HEK293 (cell line): Measurements from ENCODE around the gene SYT5.
A peak's percentile ranks its signal among the peaks of the same experiment; 100 is the strongest.

Experiments
- CTCF ChIA-PET: fragments of 350-600 bp; formaldehyde crosslinking; extraction: SDS; loops from one replicate; lab custom pipeline; 2021; ENCODE audit warnings: antibody characterized with exemption; lab: Yijun Ruan, JAX
- POLR2A ChIA-PET: fragments of 300-600 bp; formaldehyde crosslinking; extraction: SDS; loops from one replicate; lab custom pipeline; 2020; ENCODE audit warnings: antibody characterized with exemption, inconsistent platforms; lab: Yijun Ruan, JAX
- H3K27ac ChIP-seq: fragments of 200-500 bp; sonication (Bioruptor generic); 2 replicates; pipeline ENCODE4 v1.5.1; 2014; ENCODE audit warnings: low read depth, low read length, control low read depth, inconsistent platforms; ENCODE audit errors: extremely low read depth
- H3K36me3 ChIP-seq, 2 experiments: fragments of 200-500 bp in 1 of 2; sonication (Bioruptor generic) in 1 of 2; 1 replicate in 1 of 2; 2 replicates in 1 of 2; pipeline ENCODE4 v1.5.1; 2014 to 2017; ENCODE audit warnings: inconsistent platforms in 2 of 2, low read length in 2 of 2; ENCODE audit not compliant: control insufficient read depth in 2 of 2, insufficient read depth in 1 of 2
- H3K4me1 ChIP-seq: fragments of 200-500 bp; sonication (Bioruptor generic); 2 replicates; pipeline ENCODE4 v1.5.1; 2014; ENCODE audit warnings: mild to moderate bottlenecking, low read length, inconsistent platforms; ENCODE audit not compliant: control insufficient read depth, insufficient read depth
- H3K4me3 ChIP-seq: 2 replicates; pipeline ENCODE4 v1.5.1; 2011; ENCODE audit warnings: low read depth, mild to moderate bottlenecking, control low read depth, low read length, moderate library complexity
- H3K9me3 ChIP-seq: fragments of 200-500 bp; sonication (Bioruptor generic); 2 replicates; pipeline ENCODE4 v1.5.1; 2014; ENCODE audit warnings: low read depth, low read length, inconsistent platforms; ENCODE audit not compliant: control insufficient read depth, insufficient read depth
- EGR2 ChIP-seq: fragments of 450-650 bp; formaldehyde crosslinking; IDR thresholded peaks from 2 replicates; pipeline ENCODE4 v1.5.1; 2016; ENCODE audit warnings: low read depth, missing biosample characterization, missing genetic modification characterization
- FEZF1 ChIP-seq: fragments of 450-650 bp; formaldehyde crosslinking; IDR thresholded peaks from 2 replicates; pipeline ENCODE4 v1.5.1; 2016; ENCODE audit warnings: missing biosample characterization, missing genetic modification characterization
- GLI2 ChIP-seq: fragments of 450-650 bp; formaldehyde crosslinking; IDR thresholded peaks from 2 replicates; pipeline ENCODE4; 2017; ENCODE audit warnings: missing biosample characterization, missing genetic modification characterization, low read depth, borderline replicate concordance
- GLIS1 ChIP-seq: fragments of 450-650 bp; formaldehyde crosslinking; IDR thresholded peaks from 2 replicates; pipeline ENCODE4 v1.5.1; 2016; ENCODE audit warnings: missing biosample characterization, missing genetic modification characterization
- GLIS2 ChIP-seq: fragments of 450-650 bp; formaldehyde crosslinking; IDR thresholded peaks from 2 replicates; pipeline ENCODE4 v1.5.1; 2016; ENCODE audit warnings: missing biosample characterization, missing genetic modification characterization
- REPIN1 ChIP-seq: fragments of 450-650 bp; formaldehyde crosslinking; IDR thresholded peaks from 2 replicates; pipeline ENCODE4 v1.5.1; 2017; ENCODE audit warnings: missing biosample characterization, missing genetic modification characterization, low read depth
- YY1 ChIP-seq: fragments of 450-650 bp; formaldehyde crosslinking; IDR thresholded peaks from 2 replicates; pipeline ENCODE4 v1.5.1; 2018; ENCODE audit warnings: missing biosample characterization, missing genetic modification characterization
- ZBTB48 ChIP-seq: fragments of 450-650 bp; formaldehyde crosslinking; IDR thresholded peaks from 2 replicates; pipeline ENCODE4 v1.5.1; 2016; ENCODE audit warnings: missing biosample characterization, missing genetic modification characterization
- ZBTB7A ChIP-seq: fragments of 450-650 bp; formaldehyde crosslinking; IDR thresholded peaks from 2 replicates; pipeline ENCODE4 v1.5.1; 2016; ENCODE audit warnings: low read depth, missing biosample characterization, missing genetic modification characterization
- ZFHX2 ChIP-seq: fragments of 450-650 bp; formaldehyde crosslinking; conservative IDR thresholded peaks from 2 replicates; pipeline ENCODE4 v1.5.1; 2016; ENCODE audit warnings: missing biosample characterization, missing genetic modification characterization
- ZIC2 ChIP-seq: fragments of 450-650 bp; formaldehyde crosslinking; IDR thresholded peaks from 2 replicates; pipeline ENCODE4 v1.5.1; 2016; ENCODE audit warnings: missing biosample characterization, missing genetic modification characterization
- ZNF16 ChIP-seq: fragments of 450-650 bp; formaldehyde crosslinking; IDR thresholded peaks from 2 replicates; pipeline ENCODE4 v1.5.1; 2016; ENCODE audit warnings: low read depth, missing biosample characterization, missing genetic modification characterization
- ZNF26 ChIP-seq: fragments of 450-650 bp; formaldehyde crosslinking; IDR thresholded peaks from 2 replicates; pipeline ENCODE4 v1.5.1; 2016; ENCODE audit warnings: missing biosample characterization, missing genetic modification characterization
- ZNF433 ChIP-seq: fragments of 450-650 bp; formaldehyde crosslinking; IDR thresholded peaks from 2 replicates; pipeline ENCODE4 v1.5.1; 2016; ENCODE audit warnings: missing biosample characterization, missing genetic modification characterization, low read depth
- ZNF530 ChIP-seq: fragments of 450-650 bp; formaldehyde crosslinking; IDR thresholded peaks from 2 replicates; pipeline ENCODE4 v1.5.1; 2016; ENCODE audit warnings: low read depth, missing biosample characterization, missing genetic modification characterization
- ZNF555 ChIP-seq: fragments of 450-650 bp; formaldehyde crosslinking; conservative IDR thresholded peaks from 2 replicates; pipeline ENCODE4 v1.5.1; 2017; ENCODE audit warnings: missing biosample characterization, mild to moderate bottlenecking, missing genetic modification characterization, inconsistent platforms
- ZNF561 ChIP-seq: fragments of 450-650 bp; IDR thresholded peaks from 2 replicates; pipeline ENCODE4 v1.5.1; 2018; ENCODE audit warnings: missing biosample characterization, missing genetic modification characterization, borderline replicate concordance
- ZNF580 ChIP-seq: fragments of 450-650 bp; formaldehyde crosslinking; IDR thresholded peaks from 2 replicates; pipeline ENCODE4 v1.5.1; 2016; ENCODE audit warnings: missing biosample characterization, missing genetic modification characterization
- ZNF843 ChIP-seq: fragments of 450-650 bp; formaldehyde crosslinking; IDR thresholded peaks from 2 replicates; pipeline ENCODE4 v1.5.1; 2016; ENCODE audit warnings: missing biosample characterization, missing genetic modification characterization
- ZSCAN18 ChIP-seq: fragments of 450-650 bp; formaldehyde crosslinking; IDR thresholded peaks from 2 replicates; pipeline ENCODE4 v1.5.1; 2016; ENCODE audit warnings: missing biosample characterization, missing genetic modification characterization
- TF ChIP-seq, protein P1 (sequence below): fragments of 450-650 bp; formaldehyde crosslinking; IDR thresholded peaks from 2 replicates; pipeline ENCODE4 v1.5.1; 2016; ENCODE audit warnings: missing biosample characterization, missing genetic modification characterization

SYT5 gene

GRCh38 chr19:55228403-55229031, 48.4 kb upstream of the SYT5 start, which contains the start of gene TMEM86B (continued):
- no peak for TF ChIP-seq ZNF580 (tag by site-specific recombination)
- no peak for TF ChIP-seq FEZF1 (tag by site-specific recombination)

DNA sequence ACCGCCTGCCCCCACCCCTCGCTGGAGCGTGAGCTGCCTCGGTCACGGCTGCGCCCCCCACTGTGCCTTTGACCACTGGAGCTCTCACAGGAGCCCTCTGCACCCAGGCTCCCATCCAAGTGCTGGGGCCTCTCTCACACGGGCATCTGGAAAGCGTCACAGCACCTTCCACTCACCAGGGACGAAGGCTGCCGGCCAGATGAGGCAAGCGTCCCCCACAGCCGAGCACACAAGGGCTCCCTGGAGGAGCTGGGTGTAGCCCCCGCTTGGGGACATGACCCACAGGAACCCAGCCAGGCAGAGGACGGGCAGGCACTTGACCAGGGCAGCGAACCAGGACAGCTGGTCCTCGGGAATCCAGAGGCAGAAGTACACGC, 47.9 kb upstream of the SYT5 start:
- CTCF ChIA-PET, result interaction anchor here (0.7 to 1.0 kb wide), 3 partner anchors 14 to 189 kb away, joined by 3 read pairs; no protein-coding TSS in a partner anchor
- H3K4me3 ChIP-seq, result no peak overlapping the region
- peaks cover 0 to 65% of the 10 kb centered on the region in 2 experiments; a peak in 2 of 3 replicates for H3K36me3 ChIP-seq
- H3K27ac ChIP-seq, result no peak overlapping the region
- no peaks in the 10 kb centered on the region for H3K4me1 ChIP-seq
- no peaks in the 10 kb centered on the region for H3K9me3 ChIP-seq
- POLR2A ChIA-PET, result no interaction called here
- TF ChIP-seq GLIS1 (tag by site-specific recombination) (peak; percentile 30; the same call in 1 of the 2 replicates), ZNF433 (tag by site-specific recombination) (no peak)

GRCh38 chr19:55227241-55228014, 47.3 kb upstream of the SYT5 start:
- no peak overlapping the region for H3K4me3 ChIP-seq
- H3K9me3 ChIP-seq, result no peaks in the 10 kb centered on the region
- no peaks in the 10 kb centered on the region for H3K4me1 ChIP-seq
- H3K27ac ChIP-seq, result no peak overlapping the region
- H3K36me3 ChIP-seq, result peaks cover 0 to 60% of the 10 kb centered on the region in 2 experiments; a peak in 2 of 3 replicates
- ChIA-PET POLR2A (no interaction called here), CTCF (interaction anchor here (0.7 to 1.0 kb wide), 3 partner anchors 14 to 188 kb away, joined by 3 read pairs; no protein-coding TSS in a partner anchor)
- TF ChIP-seq REPIN1 (tag by site-specific recombination) (no peak), ZNF16 (tag by site-specific recombination) (no peak), ZBTB48 (tag by site-specific recombination) (no peak), ZNF26 (tag by site-specific recombination) (no peak)
- TF ChIP-seq, protein P1, sequence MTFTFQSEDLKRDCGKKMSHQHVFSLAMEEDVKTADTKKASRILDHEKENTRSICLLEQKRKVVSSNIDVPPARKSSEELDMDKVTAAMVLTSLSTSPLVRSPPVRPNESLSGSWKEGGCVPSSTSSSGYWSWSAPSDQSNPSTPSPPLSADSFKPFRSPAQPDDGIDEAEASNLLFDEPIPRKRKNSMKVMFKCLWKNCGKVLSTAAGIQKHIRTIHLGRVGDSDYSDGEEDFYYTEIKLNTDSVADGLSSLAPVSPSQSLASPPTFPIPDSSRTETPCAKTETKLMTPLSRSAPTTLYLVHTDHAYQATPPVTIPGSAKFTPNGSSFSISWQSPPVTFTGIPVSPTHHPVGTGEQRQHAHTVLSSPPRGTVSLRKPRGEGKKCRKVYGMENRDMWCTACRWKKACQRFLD (tag by site-specific recombination), result no peak

GRCh38 chr19:55226788-55227187, 46.7 kb upstream of the SYT5 start:
- CTCF ChIA-PET, result no interaction called here
- H3K4me3 ChIP-seq, result no peak overlapping the region
- no peaks in the 10 kb centered on the region for H3K4me1 ChIP-seq
- H3K36me3 ChIP-seq, result peaks cover 0 to 53% of the 10 kb centered on the region in 2 experiments; a peak in 2 of 3 replicates
- peak; percentile 32; the same call in 1 of the 2 replicates for TF ChIP-seq EGR2
- peak; percentile 14; the same call in 1 of the 2 replicates for TF ChIP-seq GLIS2 (tag by site-specific recombination)
- 0 out of 2 replicates have a peak, but pooled peaks have one; percentile 23 for TF ChIP-seq GLIS1 (tag by site-specific recombination)
- TF ChIP-seq ZSCAN18 (tag by site-specific recombination), result no peak
- TF ChIP-seq ZNF555 (tag by site-specific recombination), result no peak
- no peak for TF ChIP-seq ZNF843 (tag by site-specific recombination)
- no peak for TF ChIP-seq GLI2 (tag by site-specific recombination)
- no peak for TF ChIP-seq ZNF561 (tag by site-specific recombination)
- TF ChIP-seq YY1 (tag by site-specific recombination), result no peak
- TF ChIP-seq ZIC2, result peak; percentile 22; the same call in 1 of the 2 replicates
- no peak for TF ChIP-seq ZNF530 (tag by site-specific recombination)
- TF ChIP-seq ZBTB7A (tag by site-specific recombination), result no peak
- TF ChIP-seq ZFHX2 (tag by site-specific recombination), result peak; percentile 26; the same call in 1 of the 2 replicates
- H3K27ac ChIP-seq, result no peak overlapping the region
- H3K9me3 ChIP-seq, result no peaks in the 10 kb centered on the region
- POLR2A ChIA-PET, result no interaction called here
